ENCODE measurements around the gene ESYT3. TPM values are rescaled to one million over a fixed set of nuclear protein-coding genes. Genes with fewer than 3 reads are reported as not detected.

Gene ESYT3
- total RNA-seq, 4 donors from 2014 or later, result 0.57 to 2.9 (median 1.2) TPM

DNA sequence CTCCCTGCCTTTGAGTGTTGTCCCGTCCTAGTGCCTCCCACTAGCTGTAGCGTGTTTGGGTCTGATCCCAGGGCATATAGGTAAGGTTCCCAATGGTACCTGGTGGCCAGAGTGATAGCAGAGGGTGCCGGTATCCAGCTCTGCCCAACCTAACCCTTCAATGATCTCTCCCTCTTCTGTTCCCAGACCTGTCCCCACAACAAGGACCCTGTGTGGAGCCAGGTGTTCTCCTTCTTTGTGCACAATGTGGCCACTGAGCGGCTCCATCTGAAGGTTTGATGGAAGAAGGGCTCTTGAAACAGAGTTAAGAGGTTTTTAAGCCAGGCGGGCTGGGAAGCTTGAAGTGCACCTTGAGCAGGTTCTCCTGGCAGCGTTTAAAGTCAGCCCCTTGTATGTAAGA is 35.5 kb downstream of the ESYT3 start:
- intact Hi-C loops (cut with DNase I), result no loop called here
- H3K4me3 ChIP-seq, result no peak overlapping the region
- no peak overlapping the region for H3K27ac ChIP-seq
- WGBS, 2 donors, result 80 to 84% methylated on average over 5 of the region's 6 CpGs
- no peaks in the 10 kb centered on the region for H3K4me1 ChIP-seq
- TF ChIP-seq, protein P1, sequence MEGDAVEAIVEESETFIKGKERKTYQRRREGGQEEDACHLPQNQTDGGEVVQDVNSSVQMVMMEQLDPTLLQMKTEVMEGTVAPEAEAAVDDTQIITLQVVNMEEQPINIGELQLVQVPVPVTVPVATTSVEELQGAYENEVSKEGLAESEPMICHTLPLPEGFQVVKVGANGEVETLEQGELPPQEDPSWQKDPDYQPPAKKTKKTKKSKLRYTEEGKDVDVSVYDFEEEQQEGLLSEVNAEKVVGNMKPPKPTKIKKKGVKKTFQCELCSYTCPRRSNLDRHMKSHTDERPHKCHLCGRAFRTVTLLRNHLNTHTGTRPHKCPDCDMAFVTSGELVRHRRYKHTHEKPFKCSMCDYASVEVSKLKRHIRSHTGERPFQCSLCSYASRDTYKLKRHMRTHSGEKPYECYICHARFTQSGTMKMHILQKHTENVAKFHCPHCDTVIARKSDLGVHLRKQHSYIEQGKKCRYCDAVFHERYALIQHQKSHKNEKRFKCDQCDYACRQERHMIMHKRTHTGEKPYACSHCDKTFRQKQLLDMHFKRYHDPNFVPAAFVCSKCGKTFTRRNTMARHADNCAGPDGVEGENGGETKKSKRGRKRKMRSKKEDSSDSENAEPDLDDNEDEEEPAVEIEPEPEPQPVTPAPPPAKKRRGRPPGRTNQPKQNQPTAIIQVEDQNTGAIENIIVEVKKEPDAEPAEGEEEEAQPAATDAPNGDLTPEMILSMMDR (IDR thresholded peaks at IDR 0.05), result no peak
- no peak for TF ChIP-seq POLR2A (IDR thresholded peaks at IDR 0.05)
- DNase-seq, result no peak
- no peaks in the 10 kb centered on the region for H3K9me3 ChIP-seq
- no peaks in the 10 kb centered on the region for H3K27me3 ChIP-seq
- H3K36me3 ChIP-seq, result no peaks in the 10 kb centered on the region

DNA sequence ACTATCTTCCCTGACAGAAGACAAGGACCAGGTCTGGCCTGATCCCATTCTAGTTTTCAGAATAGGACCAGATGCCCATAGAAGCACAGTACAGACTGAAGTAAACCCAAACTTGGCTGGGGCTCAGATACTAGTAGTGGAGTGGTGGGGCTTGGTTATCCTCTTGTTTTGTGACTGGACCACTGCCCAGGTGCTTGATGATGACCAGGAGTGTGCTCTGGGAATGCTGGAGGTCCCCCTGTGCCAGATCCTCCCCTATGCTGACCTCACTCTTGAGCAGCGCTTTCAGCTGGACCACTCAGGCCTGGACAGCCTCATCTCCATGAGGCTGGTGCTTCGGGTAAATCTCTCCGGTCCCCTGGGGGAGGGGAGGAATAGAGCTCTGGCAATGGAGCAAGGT is 36.3 kb downstream of the ESYT3 start:
- Histone ChIP-seq H3K4me1 (no peaks in the 10 kb centered on the region), H3K27ac (no peak overlapping the region), H3K36me3 (no peaks in the 10 kb centered on the region), H3K27me3 (no peaks in the 10 kb centered on the region), H3K4me3 (no peak overlapping the region), H3K9me3 (no peaks in the 10 kb centered on the region)
- intact Hi-C loops (cut with DNase I), result no loop called here
- TF ChIP-seq, protein P1 (IDR thresholded peaks at IDR 0.05), result no peak
- no peak for TF ChIP-seq POLR2A (IDR thresholded peaks at IDR 0.05)
- WGBS, 2 donors, result 86% methylated on average over 3 of the region's 3 CpGs; no CpG with 5 or more reads in 1 of the 2 donors
- DNase-seq, result no peak

DNA sequence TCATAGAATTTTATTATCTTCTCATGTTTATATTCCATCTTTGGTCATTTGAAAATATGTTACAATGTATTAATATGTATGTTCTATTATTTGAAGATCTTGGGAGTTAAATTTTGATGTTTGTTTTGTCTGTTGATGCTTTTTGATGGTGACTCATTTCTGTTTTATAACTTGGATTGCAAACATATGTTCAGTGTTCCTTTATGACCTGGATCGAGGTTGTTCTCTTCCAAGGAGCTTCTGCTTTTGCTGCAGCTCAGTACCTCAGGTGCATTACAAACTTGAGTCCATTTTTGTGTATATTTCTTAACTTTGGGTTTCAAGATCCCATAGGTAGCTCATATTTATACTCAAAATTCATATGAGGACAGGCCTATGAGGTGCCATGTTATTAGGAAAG is 37.1 kb downstream of the ESYT3 start:
- intact Hi-C loops (cut with DNase I), result no loop called here
- H3K9me3 ChIP-seq, result no peaks in the 10 kb centered on the region
- no peak for DNase-seq
- no peaks in the 10 kb centered on the region for H3K27me3 ChIP-seq
- H3K27ac ChIP-seq, result no peak overlapping the region
- TF ChIP-seq POLR2A (IDR thresholded peaks at IDR 0.05), result no peak
- TF ChIP-seq, protein P1 (IDR thresholded peaks at IDR 0.05), result no peak
- H3K4me3 ChIP-seq, result no peak overlapping the region
- WGBS, 2 donors, result 54 to 59% methylated on average over 1 of the region's 1 CpG
- no peaks in the 10 kb centered on the region for H3K36me3 ChIP-seq
- H3K4me1 ChIP-seq, result no peaks in the 10 kb centered on the region

DNA sequence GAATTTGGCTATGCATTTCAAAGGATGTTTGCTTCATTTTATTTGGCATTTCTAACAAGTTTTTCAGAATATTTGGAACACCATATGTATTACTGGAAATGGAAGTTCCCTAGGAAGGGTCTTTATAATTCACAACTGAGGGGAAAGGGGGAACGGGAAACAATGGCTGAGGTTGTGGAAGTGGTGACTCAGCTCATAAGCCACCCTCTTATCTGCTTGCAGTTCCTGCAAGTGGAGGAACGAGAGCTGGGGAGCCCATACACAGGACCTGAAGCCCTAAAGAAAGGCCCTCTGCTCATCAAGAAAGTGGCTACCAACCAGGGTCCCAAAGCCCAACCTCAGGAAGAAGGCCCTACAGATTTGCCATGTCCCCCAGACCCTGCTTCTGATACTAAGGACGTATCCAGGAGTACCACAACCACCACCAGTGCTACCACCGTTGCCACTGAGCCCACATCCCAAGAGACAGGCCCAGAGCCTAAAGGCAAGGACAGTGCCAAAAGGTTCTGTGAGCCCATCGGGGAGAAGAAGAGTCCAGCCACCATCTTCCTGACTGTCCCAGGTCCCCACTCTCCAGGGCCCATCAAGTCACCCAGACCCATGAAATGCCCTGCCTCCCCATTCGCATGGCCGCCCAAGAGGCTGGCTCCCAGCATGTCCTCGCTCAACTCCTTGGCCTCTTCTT is 37.9 kb downstream of the ESYT3 start:
- no peak for DNase-seq
- intact Hi-C loops (cut with DNase I), result no loop called here
- 85 to 88% methylated on average over 3 to 6 of the region's 8 CpGs for WGBS, 2 donors
- TF ChIP-seq POLR2A (IDR thresholded peaks at IDR 0.05), result no peak
- TF ChIP-seq, protein P1 (IDR thresholded peaks at IDR 0.05), result no peak
- Histone ChIP-seq H3K9me3 (no peaks in the 10 kb centered on the region), H3K27ac (no peak overlapping the region), H3K36me3 (no peaks in the 10 kb centered on the region), H3K4me1 (peaks cover 0 to 4% (median 0%) of the 10 kb centered on the region in 3 donors), H3K4me3 (no peak overlapping the region), H3K27me3 (no peaks in the 10 kb centered on the region)

DNA sequence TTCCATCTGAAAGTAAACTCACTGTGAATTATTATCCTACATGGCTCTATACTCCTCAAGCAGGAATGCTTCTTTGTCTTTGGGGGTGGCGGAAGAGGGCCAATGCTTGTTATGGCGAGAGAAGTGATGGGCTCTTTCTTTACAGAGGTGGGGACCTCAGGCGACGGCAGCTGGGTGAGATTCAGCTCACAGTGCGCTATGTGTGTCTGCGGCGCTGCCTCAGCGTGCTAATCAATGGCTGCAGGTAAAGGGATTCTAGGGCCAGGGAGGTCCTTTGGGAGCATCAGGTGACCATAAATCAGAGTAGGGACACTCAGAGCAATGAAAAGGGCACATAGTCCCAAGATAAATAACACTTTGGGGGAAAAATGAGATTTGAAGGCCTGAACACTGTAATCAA is 39.0 kb downstream of the ESYT3 start:
- WGBS, 2 donors, result 90 to 95% methylated on average over 4 to 7 of the region's 8 CpGs
- no peak for TF ChIP-seq POLR2A (IDR thresholded peaks at IDR 0.05)
- TF ChIP-seq, protein P1 (IDR thresholded peaks at IDR 0.05), result no peak
- Histone ChIP-seq H3K36me3 (no peaks in the 10 kb centered on the region), H3K27me3 (no peaks in the 10 kb centered on the region), H3K9me3 (no peaks in the 10 kb centered on the region), H3K4me1 (peaks cover 0 to 4% (median 0%) of the 10 kb centered on the region in 3 donors), H3K4me3 (no peak overlapping the region), H3K27ac (no peak overlapping the region)
- intact Hi-C loops (cut with DNase I), result no loop called here
- no peak for DNase-seq
